Measurements from ENCODE around the gene ACACA. TPM values are rescaled to one million over a fixed set of nuclear protein-coding genes. Genes with fewer than 3 reads are reported as not detected.

ACACA gene
- total RNA-seq, 4 donors from 2014 or later = 30.6 to 102 (median 50.5) TPM

GRCh38 chr17:37087683-37088082 is 319.0 kb downstream of the ACACA start:
- no peak for TF ChIP-seq CTCF (IDR thresholded peaks at IDR 0.05; ENCODE audit: low read depth)

- no peak for TF ChIP-seq CTCF (IDR thresholded peaks at IDR 0.05; ENCODE audit: low read depth)
Observed at GRCh38 chr17:37086948-37087347, 319.7 kb downstream of the ACACA start.

- no peak for TF ChIP-seq CTCF (IDR thresholded peaks at IDR 0.05; ENCODE audit: low read depth)
Observed at GRCh38 chr17:37086334-37086733, 320.3 kb downstream of the ACACA start.

GRCh38 chr17:37084372-37084771 is 322.3 kb downstream of the ACACA start:
- TF ChIP-seq CTCF (IDR thresholded peaks at IDR 0.05; ENCODE audit: low read depth) = no peak

GRCh38 chr17:37083456-37083855 is 323.2 kb downstream of the ACACA start:
- TF ChIP-seq CTCF (IDR thresholded peaks at IDR 0.05; ENCODE audit: low read depth) = no peak

- no peak for TF ChIP-seq CTCF (IDR thresholded peaks at IDR 0.05; ENCODE audit: low read depth)
Observed at GRCh38 chr17:37082985-37083384, 323.7 kb downstream of the ACACA start.

- no peak for TF ChIP-seq CTCF (IDR thresholded peaks at IDR 0.05; ENCODE audit: low read depth)
Observed at GRCh38 chr17:37082311-37082860, 324.2 kb downstream of the ACACA start.

All from subcutaneous adipose tissue (tissue), 4 donors.